ENCODE measurements around the gene SRRD. TPM values are rescaled to one million over a fixed set of nuclear protein-coding genes. Genes with fewer than 3 reads are reported as not detected.

Gene SRRD
- total and polyA plus RNA-seq, 2 of the 13 experiments (the other 11 are each of a cell fraction or from before 2014, with no cell fraction given): 22.8 to 36.6 TPM

- Histone ChIP-seq H3K9ac (ENCODE audit: insufficient read depth, low read depth, low read length) (peak overlapping the region; percentile 95; the same call in 1 of the 2 replicates), H3K27me3 (ENCODE audit: control insufficient read depth in 1 of 2, insufficient read depth in 2 of 2, low read length in 2 of 2) (no peaks in the 10 kb centered on the region; a peak in 1 of 5 replicates)
- BruUV-seq (replicated peaks): no TSS peak
These were observed 1.5 kb upstream of the SRRD start for GRCh38 chr22:26482161-26482560.

More at GRCh38 chr22:26482161-26482560, 1.5 kb upstream of the SRRD start:
- peak overlapping the region; percentile 79 to 94 (median 91); a peak in 3 of 6 replicates for H3K4me3 ChIP-seq (replicated peaks in 1 of 3; ENCODE audit: insufficient read depth in 1 of 3, low read depth in 2 of 3, low read length in 3 of 3)
- peak overlapping the region; percentile 4 for H3K27ac ChIP-seq (ENCODE audit: extremely low read length, insufficient read depth, low read length)
- H3K4me1 ChIP-seq (ENCODE audit: insufficient read depth, low read length): peaks cover 77% of the 10 kb centered on the region
- H3K36me3 ChIP-seq (replicated peaks in 1 of 2; ENCODE audit: control insufficient read depth in 1 of 2, insufficient read depth in 2 of 2, low read length in 2 of 2): peaks cover 0 to 3% of the 10 kb centered on the region in 2 experiments; a peak in 3 of 5 replicates
- FAIRE-seq (no peak), DNase-seq (ENCODE audit: low spot score) (no peak), ATAC-seq (no peak)
- TF ChIP-seq ZFP36 (IDR thresholded peaks at IDR 0.05; ENCODE audit: borderline replicate concordance, low read depth, low read length, partially characterized antibody) (no peak), BRD4 (CRISPR knock-in tag; IDR thresholded peaks at IDR 0.05) (no peak), HMGXB3 (CRISPR knock-in tag; IDR thresholded peaks at IDR 0.05; ENCODE audit: borderline replicate concordance) (no peak), ZNF841 (CRISPR knock-in tag; IDR thresholded peaks at IDR 0.05; ENCODE audit: borderline replicate concordance) (no peak), NFIB (CRISPR knock-in tag; IDR thresholded peaks at IDR 0.05; ENCODE audit: borderline replicate concordance) (no peak), PHB2 (IDR thresholded peaks at IDR 0.05; ENCODE audit: partially characterized antibody) (no peak), CTCF (CRISPR knock-in tag; IDR thresholded peaks at IDR 0.05) (no peak), ZNF350 (CRISPR knock-in tag; IDR thresholded peaks at IDR 0.05; ENCODE audit: borderline replicate concordance, low read depth) (no peak), HNF4A (CRISPR knock-in tag; IDR thresholded peaks at IDR 0.05) (no peak)
- no peaks in the 10 kb centered on the region for H4K20me1 ChIP-seq (ENCODE audit: insufficient read depth, low read length)
- no peaks in the 10 kb centered on the region for H3K9me3 ChIP-seq (ENCODE audit: low read length)
- peak overlapping the region; percentile 83 for H3K4me2 ChIP-seq (ENCODE audit: low read depth, low read length)
- CTCF ChIA-PET (ENCODE audit: low intra/inter-chr PET ratio, low total read pairs): no interaction called here
- H2AFZ ChIP-seq (ENCODE audit: low read length): no peak overlapping the region
- 66% methylated on average over 5 of the region's 5 CpGs for WGBS (ENCODE audit: low lambda C conversion rate)
- POLR2A ChIA-PET: interaction anchor here (1.9 to 3.4 kb wide), 2 partner anchors 20 to 30 kb away, joined by 10 to 27 read pairs; partner anchors contain the start of gene TFIP11
- intact Hi-C loops (cut with micrococcal nuclease; ENCODE audit: unreplicated experiment) (no loop called here), in situ Hi-C loops (cut with HindIII; ENCODE audit: extremely low pct_ligation_motif_present, low pct_unique_long_range_greater_than_20kb) (no loop called here)
- H3K79me2 ChIP-seq (ENCODE audit: insufficient read depth, low read length): peaks cover 79% of the 10 kb centered on the region
